Jurkat, Clone E6-1 (cell line): ENCODE measurements around the gene ACAA2.
"Not testable (repeated sequence)": the region's sequence is repeated elsewhere in the genome, so short reads cannot be mapped to it uniquely, and the experiment has no call there.

Source experiments
- DNase-seq: peaks from one replicate; pipeline ENCODE4 v3.0.0-alpha.2; 2011; ENCODE audit warnings: low read depth, low spot score
- H3K4me3 ChIP-seq: 2 replicates; pipeline ENCODE4 v1.5.1; 2011; ENCODE audit warnings: mild to moderate bottlenecking, low read length, control low read depth, moderate library complexity

The ACAA2 gene

GRCh38 chr18:49846361-49846662 is 33.0 kb upstream of the ACAA2 start:
- no peak for DNase-seq
- no peak overlapping the region for H3K4me3 ChIP-seq

DNA sequence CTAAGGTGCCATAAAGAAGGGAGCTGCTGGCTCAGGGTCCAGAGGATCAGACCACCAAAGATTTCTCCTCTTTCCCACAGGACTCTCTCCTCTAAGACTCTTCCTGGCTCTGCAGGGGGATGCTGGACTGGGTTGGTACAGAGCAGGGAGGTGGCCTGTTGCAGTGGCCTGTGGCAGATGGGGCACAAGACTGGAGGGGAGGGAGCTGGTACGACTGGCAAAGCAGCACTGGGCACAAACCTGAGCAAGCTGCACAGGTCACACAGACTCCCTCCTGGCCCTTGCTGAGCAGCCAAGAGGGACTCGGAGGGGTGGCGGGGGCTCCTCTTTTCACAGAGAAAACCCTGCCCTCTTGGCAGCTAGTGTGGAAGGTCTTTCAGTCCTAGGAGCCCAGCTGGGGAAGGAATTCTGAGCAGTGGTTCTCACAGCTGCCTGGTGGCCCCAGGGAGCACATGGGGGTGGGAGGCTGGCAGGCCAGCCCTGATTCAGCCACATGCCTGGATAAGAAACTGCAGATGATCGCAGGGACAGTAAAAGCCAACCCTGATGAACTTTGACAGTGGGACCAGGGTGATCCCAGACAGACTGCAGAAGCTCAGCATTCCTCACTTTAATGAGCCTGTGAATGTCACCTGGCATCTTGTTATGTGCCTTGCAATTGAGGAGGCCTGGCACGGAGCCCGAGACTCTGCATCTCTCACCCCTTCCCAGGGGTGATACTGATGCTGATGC is 32.5 kb upstream of the ACAA2 start:
- no peak for DNase-seq

DNA sequence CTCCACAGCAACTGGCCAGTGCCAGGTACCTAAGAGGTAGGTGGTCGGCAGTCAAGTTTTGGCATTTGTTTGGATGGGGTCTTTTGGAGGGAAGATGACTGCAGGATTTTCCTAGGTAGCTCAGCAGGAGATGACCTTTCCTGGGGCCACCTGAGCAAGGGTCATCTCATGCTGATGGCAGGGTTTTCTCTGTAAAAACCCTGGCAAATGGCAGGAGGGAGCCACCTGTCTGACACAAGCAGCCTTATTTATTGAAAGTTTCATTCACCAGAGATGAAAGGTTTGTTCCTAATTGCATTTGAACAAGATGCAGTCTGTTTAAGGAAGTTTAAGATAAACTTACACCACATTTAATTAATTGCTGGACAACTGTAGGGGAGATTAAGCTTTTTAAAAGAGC is 31.6 kb upstream of the ACAA2 start:
- H3K4me3 ChIP-seq = no peak overlapping the region
- DNase-seq = no peak

More for the DNA sequence above, 32.5 kb upstream of the ACAA2 start:
- H3K4me3 ChIP-seq = no peak overlapping the region

GRCh38 chr18:49843778-49844625 is 30.7 kb upstream of the ACAA2 start:
- no peak overlapping the region for H3K4me3 ChIP-seq
- DNase-seq = no peak

- H3K4me3 ChIP-seq = no peak overlapping the region
- no peak for DNase-seq
Observed at GRCh38 chr18:49843131-49843530, 29.8 kb upstream of the ACAA2 start.

DNA sequence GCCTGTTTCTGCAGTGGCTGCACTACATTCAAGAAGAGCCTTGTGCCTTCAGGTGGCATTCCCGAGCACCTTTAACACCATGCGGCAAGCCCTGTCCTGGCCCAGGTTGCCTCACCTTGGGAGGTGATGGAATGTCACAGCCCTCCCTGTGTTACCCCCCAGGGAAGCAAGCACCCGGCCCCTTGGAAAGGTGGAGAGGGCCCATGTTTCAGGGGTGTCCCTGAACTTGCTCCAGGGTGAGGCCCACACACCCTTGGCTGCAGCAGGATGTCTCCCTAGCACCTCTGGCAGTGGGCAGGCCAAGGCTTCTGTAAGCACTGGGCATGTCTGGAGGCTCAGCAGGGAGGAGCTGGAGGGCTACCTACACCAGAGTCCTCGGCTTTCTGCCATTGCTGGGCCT is 29.3 kb upstream of the ACAA2 start:
- H3K4me3 ChIP-seq = no peak overlapping the region
- no peak for DNase-seq

DNA sequence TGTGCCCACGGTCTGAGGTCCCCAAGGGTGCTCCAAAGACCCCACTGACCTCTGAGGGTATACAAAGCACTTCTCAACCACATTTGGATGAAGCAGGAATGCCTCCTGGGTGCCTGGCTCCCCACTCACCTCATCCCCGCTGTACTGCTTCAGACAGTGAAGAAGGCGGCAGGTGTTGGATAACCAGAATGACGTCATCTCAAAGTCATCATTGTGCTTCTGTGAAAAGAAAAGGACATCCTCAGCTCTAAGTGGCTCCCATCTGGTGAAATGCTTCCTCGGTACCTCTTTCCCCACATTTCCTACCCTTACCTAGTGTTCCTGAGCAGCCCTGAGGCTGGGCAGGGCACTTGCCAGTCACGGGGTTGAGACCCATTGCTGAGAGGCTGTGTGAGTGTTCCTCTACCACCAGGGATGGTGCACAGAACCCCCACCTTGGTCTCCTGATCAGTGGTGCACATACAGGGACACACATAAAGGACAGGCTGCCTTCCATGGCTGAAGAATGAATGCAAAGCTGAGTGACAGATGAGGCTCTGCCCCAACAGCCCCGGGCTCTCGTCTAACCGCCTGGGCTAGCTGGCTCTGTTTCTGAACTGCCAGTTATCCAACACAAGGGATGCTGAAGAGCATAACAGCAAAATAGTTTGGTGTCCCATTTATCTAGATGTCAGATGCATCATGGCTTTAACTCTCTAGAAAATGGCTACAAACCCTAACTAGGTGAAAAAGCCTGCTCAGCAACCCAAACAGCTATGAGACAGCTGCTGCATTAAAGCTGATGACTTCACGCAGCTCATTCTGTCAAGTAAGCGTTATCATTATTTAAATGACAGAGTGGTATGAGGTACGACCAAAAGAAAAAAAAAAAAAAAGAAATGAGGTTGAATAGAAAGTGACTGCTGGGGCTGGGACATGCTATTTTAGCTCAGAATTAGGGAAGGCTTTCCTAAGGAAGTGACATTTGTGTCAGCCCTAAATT is 28.2 kb upstream of the ACAA2 start:
- no peak overlapping the region for H3K4me3 ChIP-seq
- no peak for DNase-seq

DNA sequence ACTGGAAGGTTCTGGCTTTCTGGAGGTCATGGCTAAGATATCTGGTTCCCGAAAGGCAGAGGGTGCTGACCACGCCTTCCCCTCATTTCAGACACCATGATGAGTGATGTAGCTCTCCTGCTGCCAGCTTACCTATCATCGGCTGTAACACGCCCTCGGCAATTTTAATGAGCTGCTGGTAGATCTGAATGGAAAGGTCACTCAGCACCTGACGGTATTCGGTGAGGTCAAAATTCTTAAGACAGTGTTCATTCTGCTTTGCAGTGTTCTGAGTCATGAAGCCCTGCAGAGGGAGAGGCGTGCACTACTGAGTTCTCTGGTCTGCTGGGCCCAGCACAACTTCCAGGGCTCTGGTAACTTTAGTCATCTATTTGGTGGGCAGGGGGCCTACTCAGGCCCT is 25.7 kb upstream of the ACAA2 start:
- DNase-seq = no peak
- H3K4me3 ChIP-seq = no peak overlapping the region

DNA sequence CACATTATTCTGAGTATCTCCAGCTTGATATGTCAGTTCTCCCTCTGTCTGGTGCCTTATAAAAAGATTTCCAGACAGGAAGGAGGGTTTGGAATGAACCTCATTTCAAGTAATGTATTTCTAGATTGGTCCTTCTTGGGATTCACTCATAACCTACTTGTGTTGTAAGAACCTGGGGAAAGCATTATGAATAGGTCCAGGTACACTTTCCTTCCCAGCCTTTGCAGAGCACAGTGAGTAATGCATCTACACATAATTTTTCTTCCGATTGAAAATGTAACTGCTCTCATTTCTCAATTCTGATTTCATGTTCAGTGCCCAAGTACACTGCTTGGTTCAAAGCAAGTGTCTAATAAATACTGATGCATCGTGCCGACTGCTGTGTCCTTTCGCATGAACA is 25.0 kb upstream of the ACAA2 start:
- no peak overlapping the region for H3K4me3 ChIP-seq
- no peak for DNase-seq

- no peak overlapping the region for H3K4me3 ChIP-seq
- no peak for DNase-seq
Observed at GRCh38 chr18:49837889-49838288, 24.6 kb upstream of the ACAA2 start.

DNA sequence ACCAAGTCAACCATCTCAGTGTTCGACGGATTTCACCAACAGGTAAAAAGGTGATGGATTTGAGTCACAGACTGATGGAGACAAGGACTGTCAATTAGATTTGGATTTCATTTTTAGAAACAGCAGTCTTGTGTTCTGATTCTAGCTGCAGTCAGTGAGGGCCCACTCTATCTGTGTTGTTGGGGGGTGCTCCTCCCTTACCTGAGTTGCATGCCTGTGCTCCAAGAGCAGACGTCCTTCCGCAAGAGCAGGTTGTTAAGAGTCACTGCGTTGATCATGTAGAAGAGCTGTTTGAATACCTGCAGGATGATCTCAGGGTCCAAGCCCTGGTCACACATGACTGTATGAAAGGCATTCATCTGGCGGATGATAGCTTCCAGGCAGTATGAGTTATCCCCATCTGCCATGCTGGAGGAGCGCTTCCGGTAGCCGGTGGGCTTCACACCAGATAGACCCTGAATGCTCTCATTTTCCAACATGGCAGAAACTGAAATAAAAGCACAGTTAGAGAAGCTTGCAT is 24.0 kb upstream of the ACAA2 start:
- DNase-seq, H3K4me3 ChIP-seq: not testable (repeated sequence)

- DNase-seq = no peak
- H3K4me3 ChIP-seq = no peak overlapping the region
Observed at GRCh38 chr18:49835405-49835804, 22.1 kb upstream of the ACAA2 start.

DNA sequence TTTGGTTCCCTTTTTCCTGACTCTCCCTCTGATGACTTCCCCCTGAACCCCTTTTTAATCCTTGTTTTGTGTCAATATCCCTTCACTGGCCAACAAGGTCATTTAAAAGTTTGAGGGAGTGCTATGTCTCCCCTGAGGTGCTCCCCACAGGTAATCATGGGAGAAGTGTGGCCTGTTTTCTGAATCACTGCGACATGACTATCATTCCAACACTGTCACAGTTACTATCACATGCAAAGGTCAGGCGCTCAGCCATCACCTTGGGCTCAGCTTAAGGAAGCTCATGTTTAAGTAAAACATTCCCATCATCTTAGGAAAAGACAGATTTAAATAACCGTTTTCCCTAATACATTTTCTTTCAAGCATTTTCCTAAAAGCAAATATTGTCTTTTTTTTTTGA is 20.9 kb upstream of the ACAA2 start:
- H3K4me3 ChIP-seq = no peak overlapping the region
- DNase-seq = no peak

DNA sequence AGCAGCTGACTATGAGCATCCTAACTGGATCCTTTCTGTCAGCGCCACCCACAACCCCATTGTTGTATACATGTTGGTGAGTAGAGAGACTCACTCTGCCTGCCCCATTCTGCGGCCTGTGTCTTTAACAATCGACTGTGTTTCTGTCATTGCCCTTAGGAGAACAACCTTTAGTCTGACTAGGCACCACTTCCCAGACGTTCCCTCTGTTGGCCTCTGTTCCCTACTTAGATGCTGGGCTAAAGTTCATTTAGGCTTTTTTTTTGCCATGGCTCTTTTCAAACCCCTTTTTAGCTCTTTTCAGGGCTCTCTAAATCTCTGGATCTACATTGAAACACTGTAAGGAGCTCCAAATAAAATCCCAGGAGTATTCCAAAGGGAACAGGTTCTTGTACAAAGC is 20.5 kb upstream of the ACAA2 start:
- H3K4me3 ChIP-seq = no peak overlapping the region
- DNase-seq = no peak

DNA sequence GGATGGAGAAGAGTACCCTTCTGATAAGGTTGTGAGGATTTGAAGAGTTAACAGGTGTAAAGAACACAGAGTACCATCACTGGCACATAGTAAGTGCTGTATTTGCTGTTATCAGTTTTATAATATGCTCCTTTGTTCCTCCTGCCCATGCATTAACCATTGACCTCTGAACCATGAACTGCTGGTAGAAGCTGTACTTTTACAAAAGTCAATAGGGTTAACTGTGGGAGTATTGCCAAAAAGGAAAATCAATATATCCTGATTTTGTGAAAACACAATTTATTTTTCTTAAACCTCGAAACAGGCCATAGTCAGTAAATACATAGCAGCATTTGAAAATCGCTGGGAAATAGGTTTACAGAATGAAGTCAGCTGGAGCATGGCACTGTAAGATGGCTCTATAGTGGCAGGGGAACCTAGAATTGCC is 18.9 kb upstream of the ACAA2 start:
- DNase-seq = no peak
- H3K4me3 ChIP-seq = no peak overlapping the region

- DNase-seq = no peak
- H3K4me3 ChIP-seq = no peak overlapping the region
Observed at GRCh38 chr18:49827996-49828395, 14.7 kb upstream of the ACAA2 start.

DNA sequence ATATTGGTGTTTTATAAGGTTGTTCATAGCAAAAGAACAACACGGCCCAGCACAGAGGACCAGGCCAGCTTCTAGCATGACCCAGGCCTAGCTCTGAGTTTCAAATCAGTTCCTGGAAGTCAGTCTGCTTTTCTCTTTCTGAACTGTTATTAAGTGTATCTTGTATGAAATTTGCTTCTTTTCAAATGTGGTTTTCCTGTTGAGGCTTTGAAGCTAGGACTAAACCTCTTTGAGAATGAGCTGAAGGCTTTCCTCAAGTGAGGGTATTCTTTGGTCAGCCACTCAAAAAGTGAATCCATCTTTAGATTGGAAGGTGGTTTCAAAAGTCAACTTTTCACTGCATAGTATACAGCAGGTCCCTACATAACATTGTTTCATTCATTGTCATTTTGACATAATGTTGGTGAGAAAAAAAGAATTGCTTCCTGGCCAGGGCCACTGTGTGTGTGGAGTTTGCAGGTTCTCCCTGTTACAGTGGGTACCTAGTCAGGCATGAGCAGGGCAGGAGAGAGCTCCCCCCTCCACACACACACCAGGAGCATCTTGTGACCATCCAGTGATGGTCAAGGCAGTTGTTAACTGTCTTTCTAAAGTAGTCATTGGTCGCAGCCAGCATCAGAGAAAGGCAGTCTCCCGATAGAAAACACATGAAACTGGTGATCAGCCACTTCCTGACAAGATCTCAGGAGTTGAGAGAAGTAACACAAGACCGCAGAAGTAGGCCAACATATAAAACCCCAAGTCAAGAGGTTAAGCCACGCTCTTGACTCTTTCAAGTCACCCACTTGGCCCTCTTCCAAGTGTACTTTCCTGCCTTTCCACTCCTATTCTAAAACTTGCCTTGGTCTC is 6.7 kb upstream of the ACAA2 start:
- peak; percentile 91 for DNase-seq

GRCh38 chr18:49819071-49819662 is 5.8 kb upstream of the ACAA2 start:
- no peak overlapping the region for H3K4me3 ChIP-seq
- no peak for DNase-seq

More for the DNA sequence above, 6.7 kb upstream of the ACAA2 start:
- H3K4me3 ChIP-seq = no peak overlapping the region; the same call in 1 of the 2 replicates
